Activated CD4-positive, alpha-beta T cell treated with anti-CD3 and anti-CD28 coated beads, Interleukin-2, amount 50 U/mL, for 1 hour (primary cell): ENCODE results near the gene PIK3R4.

ENCODE experiments used
- DNase-seq: peaks from one replicate; pipeline ENCODE4 v3.0.0-alpha.2; 2020

Gene PIK3R4

DNA sequence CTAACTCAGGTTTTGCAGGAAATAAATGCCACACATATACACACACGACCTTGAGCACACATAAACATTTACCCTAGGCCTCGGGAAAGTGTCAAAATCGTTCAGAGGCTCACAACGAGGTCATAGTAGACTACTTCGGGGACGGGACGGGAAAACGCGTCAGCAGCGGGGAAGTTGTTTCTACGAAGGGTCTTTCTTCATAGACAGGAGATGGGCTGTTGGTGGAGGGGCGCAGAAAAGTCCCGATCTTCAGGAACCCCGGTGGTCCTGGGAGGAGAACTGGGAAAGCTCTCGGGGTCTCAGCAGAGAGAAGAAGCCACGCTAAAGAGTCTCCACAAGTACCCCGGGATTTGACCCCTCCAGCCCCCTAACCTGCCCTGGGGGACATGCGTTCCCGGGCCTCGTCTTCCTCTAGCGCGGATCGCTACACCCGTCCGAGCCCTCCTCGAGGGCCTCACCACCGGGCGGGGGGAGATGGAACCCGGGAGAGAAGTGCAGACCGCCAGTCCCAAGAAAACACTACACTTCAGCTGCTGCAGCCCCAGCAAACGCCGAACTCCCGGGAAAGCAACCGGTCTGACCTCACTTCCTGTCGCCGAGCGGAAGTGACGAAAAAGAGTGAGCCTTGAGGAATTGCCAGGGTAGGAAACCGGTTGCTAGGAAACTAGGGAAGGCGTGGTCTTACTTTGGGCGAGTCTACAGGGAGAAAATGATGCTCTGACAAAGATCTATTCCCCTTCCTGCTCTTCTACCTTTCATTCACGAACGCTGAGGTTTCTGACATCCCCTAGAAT lies at the start of gene PIK3R4:
TSS of gene PIK3R4 (minus strand) at position 584 of the 794 bp plus-strand sequence. CDS start 1,611 bp downstream, outside the sequence.
- peak; percentile 90 for DNase-seq

DNA sequence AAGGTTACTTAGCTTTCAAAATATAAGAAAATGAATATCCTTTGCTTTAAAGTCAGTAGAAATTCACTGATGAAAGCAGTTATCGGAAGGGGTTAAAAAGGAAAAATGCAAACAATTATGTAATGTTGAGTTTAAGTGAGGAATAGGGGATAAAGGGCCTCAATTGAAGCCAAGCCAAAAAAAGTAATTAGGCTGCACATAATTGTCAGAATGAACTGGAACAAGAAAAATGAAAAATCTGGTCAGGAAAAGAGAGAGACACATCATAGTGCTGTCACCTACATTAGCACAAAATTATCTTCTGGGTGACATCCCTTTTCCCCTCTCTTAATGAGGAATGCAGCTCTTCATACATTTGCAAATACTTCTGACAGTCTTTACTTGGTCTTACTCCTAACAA lies 48.8 kb upstream of the PIK3R4 start:
- no peak for DNase-seq

DNA sequence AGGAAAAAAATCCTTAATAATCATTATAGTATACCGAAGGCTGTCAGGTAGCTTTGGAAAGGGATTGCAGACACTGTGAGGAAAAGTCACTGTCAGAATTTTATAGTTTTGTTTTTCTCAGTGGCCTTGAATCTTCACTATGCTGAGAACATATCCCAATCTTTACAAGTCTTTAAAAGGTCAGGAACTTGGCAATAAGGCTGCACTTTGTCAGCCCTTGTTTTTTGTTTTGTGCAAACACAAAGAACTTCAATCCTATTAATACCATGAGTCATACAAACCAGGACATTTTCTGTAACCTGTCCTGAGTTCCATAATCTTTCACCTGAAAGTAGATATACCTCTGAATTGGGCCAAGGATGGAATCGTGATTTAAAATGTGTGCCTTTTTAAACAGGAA lies 45.6 kb upstream of the PIK3R4 start:
- no peak for DNase-seq

DNA sequence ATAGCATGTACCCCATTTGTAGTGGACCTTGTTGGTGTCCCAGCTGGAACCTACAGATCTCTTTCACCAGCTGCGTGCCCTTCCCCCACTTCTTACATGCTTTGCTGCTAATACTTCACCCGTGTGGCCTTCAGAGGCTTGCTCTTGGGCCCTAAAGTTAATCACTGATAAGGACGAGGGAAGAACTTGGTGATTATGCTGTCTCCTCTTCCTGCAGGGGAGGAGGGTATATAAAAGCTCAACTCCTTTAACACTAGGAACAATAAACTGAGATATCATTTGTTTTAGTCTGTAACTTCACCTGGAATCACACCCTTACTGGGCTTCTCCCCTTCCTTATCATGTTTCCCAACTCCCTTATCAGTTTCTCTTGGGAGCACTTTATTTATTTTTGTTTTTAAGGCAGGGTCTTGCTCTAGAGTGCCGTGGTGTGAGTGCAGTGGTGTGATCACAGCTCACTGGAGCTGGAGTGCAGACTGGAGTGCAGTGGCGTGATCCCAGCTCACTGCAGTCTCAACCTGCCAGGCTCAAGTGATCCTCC lies 43.2 kb upstream of the PIK3R4 start:
- no peak for DNase-seq

DNA sequence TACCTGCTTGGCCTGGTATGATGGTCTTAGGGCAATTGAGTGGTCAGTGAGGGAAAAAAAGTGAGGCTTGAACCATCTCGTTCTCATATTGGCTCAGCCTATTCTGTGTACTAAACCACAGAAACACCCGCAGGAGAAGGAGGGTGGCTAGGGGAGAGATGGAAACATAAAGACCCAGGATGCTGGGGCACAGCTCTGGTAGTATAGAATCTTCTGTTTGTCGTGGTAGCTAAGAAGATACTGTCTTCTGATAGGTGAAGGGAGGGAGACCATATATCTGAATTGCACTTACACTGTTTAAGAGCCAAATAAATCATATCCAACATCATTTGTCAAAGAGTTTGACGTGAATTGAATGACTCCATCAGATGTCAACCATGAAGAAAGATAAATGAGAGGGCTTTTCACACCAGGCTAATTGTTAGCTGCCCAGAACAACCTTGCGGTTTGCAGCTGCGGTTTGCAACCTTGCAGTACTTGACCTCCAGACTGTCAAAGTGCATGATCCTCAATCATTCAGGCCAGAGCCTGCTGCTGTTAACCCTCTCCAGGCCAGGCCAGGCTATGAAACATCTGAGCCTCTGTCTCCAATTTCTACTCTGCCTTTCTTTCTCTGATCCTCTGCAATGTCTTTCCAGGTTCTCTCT lies 40.9 kb upstream of the PIK3R4 start:
- no peak for DNase-seq

DNA sequence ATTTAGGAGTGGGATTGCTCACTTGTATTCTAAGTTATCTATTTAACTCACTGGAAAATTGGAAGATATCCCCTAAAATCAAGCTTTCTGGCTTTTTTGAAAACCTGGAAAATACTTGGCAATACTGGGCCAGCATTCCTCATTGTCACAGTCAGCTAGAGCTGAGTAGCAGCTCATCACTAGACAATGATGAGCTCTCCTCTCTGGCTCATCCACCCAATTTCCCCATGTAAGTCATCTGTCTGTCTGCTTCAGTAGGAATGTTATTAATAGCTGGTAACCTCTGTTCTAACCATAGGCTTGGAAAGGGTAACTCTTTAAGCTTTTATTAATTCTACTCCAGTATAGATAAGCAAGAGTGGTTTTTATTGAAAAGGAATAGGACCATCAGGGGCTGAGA lies 39.7 kb upstream of the PIK3R4 start:
- no peak for DNase-seq

DNA sequence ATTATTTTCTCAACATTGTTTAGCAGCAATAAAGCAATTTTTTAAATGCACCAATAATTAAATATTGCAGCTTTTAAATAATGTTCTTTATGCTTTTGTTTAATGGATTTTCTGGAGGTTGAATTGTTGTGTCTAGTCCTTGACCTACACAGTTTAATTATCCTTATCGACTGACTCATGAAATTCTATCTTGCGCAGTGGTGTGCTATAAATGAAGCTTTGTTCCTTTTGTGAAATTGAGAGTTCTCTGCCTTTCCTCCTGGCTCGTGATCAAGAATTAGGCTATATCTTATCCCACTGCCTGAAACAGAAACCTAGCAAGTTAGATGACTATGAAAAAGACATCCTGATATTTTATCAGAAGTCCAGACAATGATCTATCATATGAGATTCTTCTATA lies 37.0 kb upstream of the PIK3R4 start:
- no peak for DNase-seq

DNA sequence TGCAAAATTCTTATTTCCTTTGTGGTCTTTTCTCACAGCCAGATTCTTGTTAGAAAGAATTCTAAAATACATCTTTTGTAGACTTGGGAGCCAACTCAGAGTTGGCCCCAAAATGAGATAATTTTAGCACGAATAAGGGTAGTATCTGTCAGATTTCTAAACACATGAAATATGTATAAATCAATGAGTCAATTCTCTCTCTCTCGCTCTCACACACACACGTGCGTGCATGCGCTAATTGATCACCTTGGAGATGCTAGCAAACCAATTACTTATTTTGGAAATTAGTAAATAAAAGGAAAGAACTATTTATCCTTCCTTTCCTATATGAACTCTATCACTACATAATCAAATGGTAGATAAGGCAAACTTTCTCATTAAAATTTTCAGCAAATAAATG lies 32.9 kb upstream of the PIK3R4 start:
- no peak for DNase-seq

DNA sequence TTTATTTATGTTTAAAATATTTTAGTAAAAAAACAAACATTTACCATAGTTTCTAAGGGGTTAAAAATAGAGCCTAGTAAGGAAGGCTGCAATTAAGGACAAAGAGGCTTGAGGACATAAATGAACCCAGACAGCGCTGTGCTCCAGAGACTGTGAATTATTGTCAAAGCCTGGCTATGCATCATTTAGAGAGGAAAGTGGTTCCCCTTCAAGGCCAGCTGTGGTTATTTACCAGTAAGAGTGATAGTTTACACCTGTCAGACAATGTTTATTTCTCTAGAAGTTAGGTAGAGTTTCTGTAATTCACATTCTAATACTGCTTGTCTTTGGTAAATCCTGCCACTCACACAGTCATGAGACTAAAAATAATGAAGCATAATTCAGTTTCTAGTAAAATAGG lies 32.4 kb upstream of the PIK3R4 start:
- no peak for DNase-seq

DNA sequence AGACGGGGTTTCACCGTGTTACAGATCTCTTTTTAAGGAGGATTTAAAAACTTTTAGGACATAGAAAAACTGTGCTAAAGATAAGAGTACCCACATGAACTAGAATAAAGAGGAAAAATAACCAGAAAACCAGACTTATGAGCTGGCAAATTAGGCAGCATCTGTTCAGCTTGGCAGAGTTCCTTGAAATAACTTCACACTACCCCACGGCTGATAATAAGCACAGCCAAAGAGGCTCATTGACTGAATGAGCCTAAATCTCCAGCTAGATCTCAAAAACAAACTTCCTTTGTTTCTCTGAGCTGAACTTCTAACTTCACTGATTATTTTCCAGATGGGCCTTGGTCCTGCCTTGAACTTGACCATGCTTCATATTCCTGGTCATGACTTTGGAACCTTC lies 26.7 kb upstream of the PIK3R4 start:
- DNase-seq, result no peak

DNA sequence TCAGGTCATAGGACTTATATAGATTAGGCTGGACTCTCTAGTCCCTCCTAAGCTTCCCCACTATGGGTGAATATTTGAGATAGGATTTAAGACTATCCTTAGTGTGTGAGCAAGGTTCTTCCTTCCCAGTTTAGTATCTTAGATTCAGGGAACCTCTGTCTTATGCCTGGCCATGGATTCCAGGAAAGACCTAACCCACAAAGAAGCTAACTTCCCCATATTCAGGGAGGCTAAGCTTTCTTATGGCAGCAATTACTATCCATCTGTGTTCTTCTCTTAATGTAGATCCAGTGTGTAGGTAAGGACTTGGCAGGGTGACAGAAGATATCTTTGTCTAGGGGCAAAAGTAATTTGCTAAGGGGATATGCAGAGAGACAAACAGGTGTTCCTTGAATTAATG lies 25.5 kb upstream of the PIK3R4 start:
- DNase-seq, result no peak

DNA sequence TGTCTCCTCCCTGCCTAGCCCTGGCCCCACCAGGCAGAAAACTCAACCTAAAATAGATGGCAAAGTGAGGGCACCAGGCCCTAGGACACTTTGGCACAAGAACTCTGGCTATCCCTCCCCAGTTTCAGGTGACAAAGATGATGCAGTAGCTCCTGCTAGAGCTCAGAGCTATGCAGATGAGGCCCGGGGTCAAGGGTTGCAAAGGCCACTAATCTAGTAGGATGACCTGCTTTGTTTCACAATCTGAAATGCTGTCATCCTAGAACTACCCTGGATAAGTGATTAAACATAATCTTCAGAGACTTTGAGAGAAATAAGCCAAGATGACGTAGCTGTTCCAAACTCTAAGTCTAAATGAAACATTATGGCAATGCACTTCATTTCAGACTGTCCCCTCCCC lies 24.0 kb upstream of the PIK3R4 start:
- no peak for DNase-seq

DNA sequence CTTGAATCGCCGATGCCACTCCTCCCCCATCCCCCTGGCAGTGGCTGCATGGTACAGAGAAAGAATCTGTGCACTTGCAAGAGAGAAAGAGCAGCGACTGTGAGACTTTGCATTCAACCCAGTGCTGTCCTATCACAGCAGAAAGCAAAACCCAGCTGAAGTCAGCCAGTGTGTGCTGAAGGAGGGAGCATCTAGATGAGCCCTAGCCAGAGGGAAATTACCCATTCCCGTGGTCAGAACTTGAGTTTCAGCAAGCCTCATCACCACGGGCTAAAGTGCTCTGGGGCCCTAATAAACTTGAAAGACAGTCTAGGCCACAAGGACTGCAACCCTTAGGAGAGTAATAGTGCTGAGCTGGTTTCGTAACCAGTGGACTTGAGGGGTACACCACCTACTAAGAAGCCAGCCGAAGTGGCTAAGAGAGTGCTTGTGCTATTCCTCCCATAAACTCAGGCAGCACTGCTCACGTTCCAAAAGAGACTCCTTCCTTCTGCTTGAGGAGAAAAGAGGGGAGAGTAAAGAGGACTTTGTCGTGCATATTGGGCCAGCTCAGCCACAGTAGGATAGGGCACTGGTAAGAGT lies 15.2 kb upstream of the PIK3R4 start:
- no peak for DNase-seq

DNA sequence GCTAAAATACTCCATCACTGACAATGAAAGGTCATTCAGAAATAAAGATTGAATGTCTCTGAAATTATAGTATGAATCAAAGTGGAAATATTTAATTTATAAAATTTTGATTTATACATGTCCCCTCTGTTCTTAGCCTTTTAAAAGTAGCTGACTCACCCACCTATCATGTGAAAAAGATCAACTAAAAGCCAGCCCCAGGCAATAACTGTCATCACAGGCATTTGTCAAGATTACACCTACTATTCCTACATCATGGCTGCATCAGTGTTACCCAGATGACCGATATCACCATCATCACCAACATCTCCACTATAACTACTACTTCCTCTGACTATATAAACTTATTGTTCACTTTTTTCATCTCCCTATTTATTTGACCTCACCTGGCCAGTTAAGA lies 14.3 kb upstream of the PIK3R4 start:
- DNase-seq, result no peak

DNA sequence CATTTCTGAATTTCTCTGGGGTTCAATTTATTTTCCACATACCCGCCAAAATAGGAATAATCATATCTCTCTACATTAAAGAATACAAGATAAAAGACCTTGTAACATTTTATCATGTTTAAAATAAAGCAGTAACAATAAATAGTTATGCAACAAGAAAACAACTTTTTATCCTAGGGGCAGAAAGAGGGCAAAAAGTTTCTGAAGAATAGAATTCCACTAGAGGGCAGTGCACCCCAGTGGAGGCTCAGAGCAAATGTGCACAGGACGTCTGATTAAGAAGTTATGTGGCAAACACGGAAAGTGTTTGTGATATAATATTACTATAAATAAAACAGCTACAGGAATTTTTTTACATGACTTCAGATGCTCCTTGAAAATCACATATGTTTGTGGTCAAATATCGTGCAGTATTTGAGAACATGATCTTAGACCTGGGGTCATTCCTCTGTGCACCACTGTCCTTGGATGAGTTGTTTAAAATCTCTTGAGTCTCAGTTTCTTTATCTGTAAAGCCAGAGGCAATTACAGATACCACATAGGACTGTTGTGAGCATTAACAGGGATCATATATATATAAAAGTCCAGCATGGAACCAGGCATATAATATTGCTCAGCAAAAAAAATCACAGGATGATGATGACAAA lies 13.2 kb upstream of the PIK3R4 start:
- peak; percentile 43 for DNase-seq

DNA sequence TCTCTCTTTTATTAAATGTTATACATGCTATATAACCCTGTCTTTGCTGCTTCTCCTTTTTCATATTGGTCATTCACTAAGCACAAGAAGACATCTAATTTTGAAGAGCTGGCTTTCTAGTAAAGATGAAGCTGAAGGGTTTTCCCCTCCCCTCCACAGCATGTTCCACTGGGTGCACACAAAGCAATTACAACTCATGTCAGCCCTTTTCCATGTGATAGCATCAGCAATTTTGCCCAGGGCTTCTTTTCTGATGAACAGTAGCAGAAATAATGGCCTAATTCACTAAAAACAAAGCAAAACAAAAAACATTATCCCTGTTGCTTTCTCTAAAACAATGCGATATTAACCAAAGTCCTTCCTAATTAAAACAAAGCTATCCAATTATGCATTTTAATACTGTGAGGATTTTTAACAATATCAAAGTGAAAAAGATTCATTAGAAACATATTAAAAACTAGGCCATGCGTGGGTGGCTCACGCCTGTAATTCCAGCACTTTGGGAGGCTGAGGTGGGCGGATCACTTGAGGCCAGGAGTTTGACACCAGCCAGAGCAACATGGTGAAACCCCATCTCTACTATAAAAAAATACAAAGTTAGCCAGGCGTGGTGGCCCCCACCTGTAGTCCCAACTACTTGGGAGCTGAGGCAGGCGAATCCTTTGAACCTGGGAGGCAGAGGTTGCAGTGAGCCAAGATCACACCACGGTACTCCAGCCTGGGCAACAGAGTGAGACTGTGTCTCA lies 12.2 kb upstream of the PIK3R4 start:
- no peak for DNase-seq

DNA sequence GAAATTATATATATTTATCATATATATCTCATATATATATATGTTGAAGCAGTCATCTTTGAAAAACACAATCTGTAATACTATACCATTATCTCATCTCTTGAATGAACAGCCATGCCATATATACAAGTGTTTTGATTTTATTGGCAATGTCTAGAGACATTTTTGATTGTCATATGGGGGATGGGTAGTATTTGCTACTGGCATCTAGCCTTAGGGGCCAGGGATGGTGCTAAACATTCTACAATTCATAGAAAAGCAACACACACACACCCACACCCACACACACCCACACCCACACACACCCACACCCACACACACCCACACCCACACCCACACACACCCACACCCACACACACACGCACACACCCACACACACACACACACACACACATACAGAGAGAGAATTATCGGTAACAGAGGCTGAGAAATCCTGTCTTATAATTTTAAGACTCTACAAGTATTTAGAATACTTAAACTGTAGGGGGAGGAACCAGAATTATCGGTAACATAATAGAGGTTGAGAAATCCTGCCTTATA lies 11.1 kb upstream of the PIK3R4 start:
- DNase-seq, result no peak

DNA sequence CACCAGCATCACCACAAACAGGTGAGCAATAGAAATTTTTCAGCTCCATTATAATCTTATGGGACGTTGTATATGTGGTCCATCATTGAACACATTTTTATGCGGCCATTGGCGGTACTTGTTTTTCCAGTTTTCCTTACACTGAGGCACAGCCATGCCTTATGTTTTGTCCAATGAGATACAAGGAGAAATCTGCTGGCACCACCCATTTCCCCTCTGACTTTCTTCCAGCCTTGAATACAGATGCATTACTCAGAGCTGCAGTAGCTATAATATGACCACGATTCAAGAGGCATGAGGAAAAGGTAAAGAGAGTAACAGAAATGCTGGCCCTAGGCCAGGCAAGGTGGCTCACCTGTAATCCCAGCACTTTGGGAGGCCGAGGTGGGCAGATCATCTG lies 9.0 kb upstream of the PIK3R4 start:
- DNase-seq, result no peak

DNA sequence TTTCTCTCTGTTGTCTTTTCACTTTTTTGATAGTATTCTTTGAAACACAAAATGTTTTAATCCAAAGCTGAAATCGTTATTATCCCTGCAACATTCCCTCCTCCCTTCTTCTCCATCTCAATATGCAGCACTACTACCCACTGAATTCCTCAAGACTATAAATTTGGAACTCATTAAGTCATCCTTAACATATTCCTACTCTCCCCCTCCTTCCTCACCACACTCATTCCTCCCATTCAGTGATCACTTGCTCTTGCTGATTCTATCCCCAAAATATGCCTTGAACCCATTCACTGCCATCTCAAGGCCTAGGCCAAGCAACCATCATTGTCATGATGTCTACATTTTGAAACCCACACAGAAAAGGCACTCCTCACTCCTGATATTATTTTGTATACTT lies 2.4 kb upstream of the PIK3R4 start:
- no peak for DNase-seq

DNA sequence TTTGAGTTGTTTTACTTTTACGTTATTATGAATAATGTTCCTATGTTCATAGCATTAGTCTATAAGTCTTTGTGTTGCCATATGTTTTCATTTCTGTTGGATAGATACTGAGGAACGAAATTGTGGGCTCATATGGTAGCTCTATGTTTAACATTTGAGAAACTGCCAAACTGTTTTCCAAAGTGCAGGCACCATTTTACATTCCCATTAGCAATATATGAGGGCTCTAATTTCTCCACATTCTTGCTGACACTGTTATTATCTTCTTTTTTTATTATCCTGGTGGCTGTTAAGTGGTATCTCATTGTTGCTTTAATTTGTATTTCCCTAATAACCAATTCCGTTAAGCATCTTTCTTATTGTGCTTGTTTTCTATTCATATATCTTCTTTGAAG lies 1.8 kb upstream of the PIK3R4 start:
- no peak for DNase-seq

DNA sequence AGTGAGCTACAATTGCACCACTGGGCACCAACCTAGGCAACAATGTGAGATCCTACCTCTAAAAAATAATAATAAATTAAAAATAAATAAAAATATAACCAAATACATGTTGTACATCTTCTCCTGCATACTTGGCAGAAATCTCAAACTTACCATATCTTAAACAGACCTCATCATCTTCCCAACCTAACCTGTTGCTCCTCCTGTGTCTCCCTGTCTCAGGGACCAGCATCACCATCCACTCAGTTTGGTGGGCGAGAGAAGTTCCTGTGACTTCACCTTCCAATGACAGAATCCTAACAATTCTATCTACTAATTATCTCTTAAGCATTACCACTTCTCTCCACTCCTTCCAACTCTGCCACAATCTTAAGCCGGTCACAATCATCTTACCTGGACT lies 3.3 kb downstream of the PIK3R4 start:
- DNase-seq, result no peak

DNA sequence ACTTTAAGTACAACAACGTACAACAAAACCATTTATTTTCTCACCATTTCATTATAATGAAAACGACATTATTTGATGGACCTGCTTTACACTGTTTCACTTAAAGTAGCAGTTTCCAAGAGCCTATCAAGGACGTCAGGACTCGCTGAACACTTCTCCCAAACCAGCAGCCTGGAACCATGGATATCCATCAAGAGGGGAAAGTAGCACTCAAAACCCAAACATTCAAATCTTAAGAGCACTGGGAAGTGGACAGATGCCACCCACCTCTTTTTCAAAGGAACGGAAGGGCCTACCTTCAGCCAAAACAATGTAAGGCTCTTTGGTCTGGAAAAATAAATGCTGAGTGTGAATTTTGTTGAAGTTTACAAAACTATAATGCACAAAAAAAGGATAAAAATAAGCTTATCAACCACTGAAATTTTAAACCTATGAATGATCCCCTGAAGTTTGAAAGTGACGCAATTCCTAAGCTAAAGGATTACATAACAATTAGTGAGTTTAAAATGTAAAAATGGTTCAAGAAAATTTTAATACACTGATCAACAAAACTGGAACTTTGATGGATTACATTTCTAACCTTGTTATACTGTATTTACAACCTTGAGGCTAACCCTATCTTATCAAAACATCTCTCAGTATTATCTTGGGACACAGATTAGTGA lies 4.6 kb downstream of the PIK3R4 start:
- DNase-seq, result no peak
